Epithelial cell of proximal tubule (primary cell): Measurements from ENCODE around the gene MLX. TPM values are rescaled to one million over a fixed set of nuclear protein-coding genes. Genes with fewer than 3 reads are reported as not detected.
"Not testable (repeated sequence)": the region's sequence is repeated elsewhere in the genome, so short reads cannot be mapped to it uniquely, and the experiment has no call there.

Experiments used
- DNase-seq: peaks from one replicate; pipeline ENCODE4 v3.0.0-alpha.2; 2011; ENCODE audit warnings: low read depth
- H3K4me3 ChIP-seq: 2 replicates; pipeline ENCODE4 v1.5.1; 2011; ENCODE audit warnings: low read depth, mild to moderate bottlenecking, low read length
- total RNA-seq: library from RNA; depleted of rRNA; stranded (reverse); fragments of >200 nt; gene quantifications from 2 replicates; pipeline ENCODE4 v1.2.3, GENCODE V29; 2015
- TF ChIP-seq, protein P1 (sequence below): conservative IDR thresholded peaks from 2 replicates; pipeline ENCODE4 v1.5.1; 2012; ENCODE audit warnings: low read depth, mild to moderate bottlenecking, low read length

MLX gene
- total RNA-seq, 1 donor from 2014 or later = 15.7 TPM

GRCh38 chr17:42554250-42555121 lies 12.4 kb upstream of the MLX start:
- DNase-seq = no peak
- H3K4me3 ChIP-seq = peak overlapping the region; percentile 86
- TF ChIP-seq, protein P1, sequence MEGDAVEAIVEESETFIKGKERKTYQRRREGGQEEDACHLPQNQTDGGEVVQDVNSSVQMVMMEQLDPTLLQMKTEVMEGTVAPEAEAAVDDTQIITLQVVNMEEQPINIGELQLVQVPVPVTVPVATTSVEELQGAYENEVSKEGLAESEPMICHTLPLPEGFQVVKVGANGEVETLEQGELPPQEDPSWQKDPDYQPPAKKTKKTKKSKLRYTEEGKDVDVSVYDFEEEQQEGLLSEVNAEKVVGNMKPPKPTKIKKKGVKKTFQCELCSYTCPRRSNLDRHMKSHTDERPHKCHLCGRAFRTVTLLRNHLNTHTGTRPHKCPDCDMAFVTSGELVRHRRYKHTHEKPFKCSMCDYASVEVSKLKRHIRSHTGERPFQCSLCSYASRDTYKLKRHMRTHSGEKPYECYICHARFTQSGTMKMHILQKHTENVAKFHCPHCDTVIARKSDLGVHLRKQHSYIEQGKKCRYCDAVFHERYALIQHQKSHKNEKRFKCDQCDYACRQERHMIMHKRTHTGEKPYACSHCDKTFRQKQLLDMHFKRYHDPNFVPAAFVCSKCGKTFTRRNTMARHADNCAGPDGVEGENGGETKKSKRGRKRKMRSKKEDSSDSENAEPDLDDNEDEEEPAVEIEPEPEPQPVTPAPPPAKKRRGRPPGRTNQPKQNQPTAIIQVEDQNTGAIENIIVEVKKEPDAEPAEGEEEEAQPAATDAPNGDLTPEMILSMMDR = no peak

DNA sequence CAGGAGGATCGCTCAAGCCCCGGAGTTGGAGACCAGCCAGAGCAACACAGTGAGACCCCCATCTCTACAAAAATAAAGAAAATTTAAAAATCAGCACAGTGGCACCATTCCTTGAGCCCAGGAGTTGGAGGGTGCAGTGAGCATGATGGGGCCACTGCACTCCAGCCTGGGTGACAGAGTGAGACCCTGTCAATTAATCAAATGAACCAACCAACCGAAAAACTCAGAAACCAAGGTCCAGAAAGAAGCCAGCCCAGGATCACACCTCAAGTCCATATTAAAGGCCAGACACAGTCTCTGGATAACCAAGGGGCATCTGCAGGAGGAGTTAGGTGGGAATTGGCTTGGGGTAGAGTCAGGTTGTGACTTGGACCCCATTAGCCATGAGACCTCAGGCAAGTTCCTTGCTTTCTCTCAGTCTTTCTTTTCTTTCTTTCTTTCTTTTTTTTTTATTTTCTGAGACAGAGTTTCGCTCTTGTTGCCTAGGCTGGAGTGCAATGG lies 11.7 kb upstream of the MLX start:
- TF ChIP-seq, protein P1 = no peak
- DNase-seq = no peak

GRCh38 chr17:42555961-42556617 lies 10.8 kb upstream of the MLX start:
- not testable (repeated sequence) for DNase-seq, H3K4me3 ChIP-seq
- TF ChIP-seq, protein P1 = peak; percentile 26

More for the DNA sequence above, 11.7 kb upstream of the MLX start:
- H3K4me3 ChIP-seq = peak overlapping the region; percentile 86

- TF ChIP-seq, protein P1 = no peak
- DNase-seq = no peak
- no peak overlapping the region for H3K4me3 ChIP-seq
Measured at GRCh38 chr17:42559075-42559474, 7.8 kb upstream of the MLX start.

DNA sequence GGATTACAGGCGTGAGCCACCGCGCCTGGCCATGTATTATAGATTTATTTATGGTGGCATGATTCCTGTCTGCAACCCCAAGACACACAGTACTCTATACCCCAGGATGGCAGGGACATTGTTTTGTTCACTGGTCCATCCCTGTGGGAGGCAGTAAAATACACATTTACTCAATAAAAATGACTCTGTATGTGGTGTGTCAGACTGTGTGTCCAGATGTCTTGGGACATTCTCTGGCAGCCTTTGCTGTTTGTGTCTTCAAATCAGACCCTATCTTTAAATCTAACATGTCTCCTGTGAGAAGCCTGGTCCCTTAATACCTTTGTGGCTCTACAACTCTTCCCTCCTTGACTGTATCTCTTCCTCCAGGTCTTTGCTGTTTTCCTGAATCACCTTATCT lies 6.7 kb upstream of the MLX start:
- TF ChIP-seq, protein P1 = no peak
- DNase-seq = no peak
- no peak overlapping the region for H3K4me3 ChIP-seq

- DNase-seq = peak; percentile 85
- peak within 1 kb of the TSS; percentile 94 for H3K4me3 ChIP-seq
- TF ChIP-seq, protein P1 = no peak
Measured at GRCh38 chr17:42561897-42562387, 5.0 kb upstream of the MLX start, which contains the start of gene COASY. COASY (plus strand) TSS chr17:42562148; CDS start chr17:42562623, 475 bp downstream.
